GM10266 (cell line): ENCODE results near the gene TEKT5.
"Not testable (repeated sequence)": the region's sequence is repeated elsewhere in the genome, so short reads cannot be mapped to it uniquely, and the experiment has no call there.

Experiments used
- DNase-seq: peaks from one replicate; pipeline ENCODE4 v3.0.0; 2012; ENCODE audit errors: extremely low spot score
- TF ChIP-seq, protein P1 (sequence below): IDR thresholded peaks from 2 replicates; pipeline ENCODE4 v1.5.1; 2012; ENCODE audit warnings: mild to moderate bottlenecking, low read depth; ENCODE audit not compliant: control insufficient read depth, insufficient read depth; ENCODE audit errors: missing control alignments

The TEKT5 gene

DNA sequence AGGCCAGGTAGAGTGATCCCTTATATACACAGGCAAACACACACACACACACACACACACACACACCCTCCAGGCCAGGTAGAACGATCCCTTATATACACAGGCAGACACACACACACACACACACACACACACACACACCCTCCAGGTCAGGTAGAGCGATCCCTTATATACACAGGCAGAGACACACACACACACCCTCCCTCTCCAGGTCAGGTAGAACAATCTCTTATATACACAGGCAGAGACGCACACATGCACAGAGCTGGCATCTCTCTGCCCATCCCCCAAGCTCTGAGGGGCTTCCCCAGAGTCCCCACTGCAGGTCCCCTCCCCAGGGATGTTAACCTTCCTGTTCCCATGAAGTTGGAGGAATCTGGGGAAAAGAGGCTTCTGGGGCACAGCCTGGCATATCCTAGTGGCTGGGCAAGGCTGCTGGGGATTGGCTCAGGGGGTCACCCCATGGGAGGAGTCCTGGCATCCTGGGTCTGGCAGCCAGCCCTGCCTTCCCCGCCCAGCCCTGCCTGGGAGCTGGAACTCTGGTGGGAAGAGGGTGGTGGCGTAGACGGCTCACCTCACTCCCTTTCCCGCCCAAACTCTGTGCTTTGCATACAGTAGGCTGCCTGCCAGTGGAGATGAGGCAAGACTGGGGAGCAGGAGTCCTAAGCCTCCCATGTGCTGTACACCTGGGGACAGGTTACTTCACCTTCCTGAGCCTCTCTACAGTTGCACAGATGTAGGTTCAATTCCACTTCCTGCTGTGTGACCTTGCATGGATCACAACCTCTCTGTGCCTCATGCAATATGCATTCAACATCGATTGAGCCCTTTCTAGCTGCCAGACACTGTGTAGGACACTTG is 41.8 kb downstream of the TEKT5 start:
- TF ChIP-seq, protein P1, sequence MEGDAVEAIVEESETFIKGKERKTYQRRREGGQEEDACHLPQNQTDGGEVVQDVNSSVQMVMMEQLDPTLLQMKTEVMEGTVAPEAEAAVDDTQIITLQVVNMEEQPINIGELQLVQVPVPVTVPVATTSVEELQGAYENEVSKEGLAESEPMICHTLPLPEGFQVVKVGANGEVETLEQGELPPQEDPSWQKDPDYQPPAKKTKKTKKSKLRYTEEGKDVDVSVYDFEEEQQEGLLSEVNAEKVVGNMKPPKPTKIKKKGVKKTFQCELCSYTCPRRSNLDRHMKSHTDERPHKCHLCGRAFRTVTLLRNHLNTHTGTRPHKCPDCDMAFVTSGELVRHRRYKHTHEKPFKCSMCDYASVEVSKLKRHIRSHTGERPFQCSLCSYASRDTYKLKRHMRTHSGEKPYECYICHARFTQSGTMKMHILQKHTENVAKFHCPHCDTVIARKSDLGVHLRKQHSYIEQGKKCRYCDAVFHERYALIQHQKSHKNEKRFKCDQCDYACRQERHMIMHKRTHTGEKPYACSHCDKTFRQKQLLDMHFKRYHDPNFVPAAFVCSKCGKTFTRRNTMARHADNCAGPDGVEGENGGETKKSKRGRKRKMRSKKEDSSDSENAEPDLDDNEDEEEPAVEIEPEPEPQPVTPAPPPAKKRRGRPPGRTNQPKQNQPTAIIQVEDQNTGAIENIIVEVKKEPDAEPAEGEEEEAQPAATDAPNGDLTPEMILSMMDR, result no peak
- no peak for DNase-seq

DNA sequence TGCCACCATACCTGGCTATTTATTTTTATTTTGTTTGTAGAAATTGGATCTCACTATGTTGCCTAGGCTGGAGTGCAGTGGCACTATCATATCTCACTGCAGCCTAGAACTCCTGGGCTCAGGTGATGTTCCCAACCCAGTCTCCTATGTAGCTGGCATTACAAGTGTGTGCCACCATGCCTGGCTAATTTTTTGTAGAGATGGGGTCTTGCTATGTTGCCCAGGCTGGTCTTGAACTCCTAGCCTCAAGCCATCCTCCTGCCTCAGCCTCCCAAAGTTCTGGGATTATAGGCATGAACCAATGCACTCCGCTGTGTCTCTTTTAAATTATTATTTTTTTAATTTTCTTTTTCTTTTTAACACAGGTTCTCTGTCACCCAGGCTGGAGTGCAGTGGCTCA is 45.6 kb downstream of the TEKT5 start:
- DNase-seq, result not testable (repeated sequence)

DNA sequence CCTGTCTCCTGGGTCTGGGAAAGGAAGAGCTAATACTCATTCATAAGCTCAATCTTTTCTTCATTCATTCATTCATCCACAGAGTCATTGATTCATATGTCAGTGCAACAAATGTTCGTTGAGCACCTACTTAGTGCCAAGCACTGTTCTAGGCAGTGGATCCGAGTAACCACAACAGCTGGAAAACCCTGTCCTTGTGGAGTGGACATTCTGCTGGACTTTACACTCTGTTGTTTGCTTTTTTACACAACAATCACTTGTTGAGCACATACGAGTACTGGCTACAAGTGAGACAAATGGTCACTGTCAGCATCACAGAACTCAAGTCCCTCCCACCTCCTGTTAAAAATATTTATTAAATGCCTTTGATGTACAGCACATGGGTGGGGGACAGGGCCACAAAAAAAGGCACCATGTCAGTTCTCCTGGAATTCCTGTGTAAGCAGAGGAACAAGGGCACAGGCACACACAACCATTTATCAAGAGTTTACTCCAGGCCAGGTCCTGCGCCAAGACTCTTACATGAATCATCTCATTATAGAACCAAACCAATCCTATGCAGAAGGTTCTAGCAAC is 46.9 kb downstream of the TEKT5 start:
- TF ChIP-seq, protein P1, result no peak
- no peak for DNase-seq

DNA sequence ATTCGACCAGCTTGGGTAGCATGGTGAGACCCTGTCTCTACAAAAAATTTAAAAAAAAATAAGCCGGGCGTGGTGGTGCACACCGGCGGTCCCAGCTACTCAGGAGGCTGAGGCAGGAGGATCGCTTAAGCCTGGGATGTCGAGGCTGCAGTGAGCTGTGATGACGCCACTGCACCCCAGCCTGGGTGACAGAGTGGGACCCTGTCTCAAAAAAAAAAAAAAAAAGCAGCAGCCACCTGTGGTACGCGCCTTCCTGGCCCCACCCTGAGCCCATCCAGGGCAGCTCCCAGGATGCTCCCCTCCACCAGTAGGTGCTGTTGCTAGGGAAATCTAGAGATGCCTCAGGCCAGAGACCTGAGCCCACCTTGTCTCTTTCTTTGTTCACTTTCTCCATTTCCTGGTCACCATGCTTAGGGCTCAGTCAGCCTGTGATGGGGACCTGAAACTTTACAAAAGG is 47.4 kb downstream of the TEKT5 start:
- TF ChIP-seq, protein P1, result no peak
- no peak for DNase-seq

DNA sequence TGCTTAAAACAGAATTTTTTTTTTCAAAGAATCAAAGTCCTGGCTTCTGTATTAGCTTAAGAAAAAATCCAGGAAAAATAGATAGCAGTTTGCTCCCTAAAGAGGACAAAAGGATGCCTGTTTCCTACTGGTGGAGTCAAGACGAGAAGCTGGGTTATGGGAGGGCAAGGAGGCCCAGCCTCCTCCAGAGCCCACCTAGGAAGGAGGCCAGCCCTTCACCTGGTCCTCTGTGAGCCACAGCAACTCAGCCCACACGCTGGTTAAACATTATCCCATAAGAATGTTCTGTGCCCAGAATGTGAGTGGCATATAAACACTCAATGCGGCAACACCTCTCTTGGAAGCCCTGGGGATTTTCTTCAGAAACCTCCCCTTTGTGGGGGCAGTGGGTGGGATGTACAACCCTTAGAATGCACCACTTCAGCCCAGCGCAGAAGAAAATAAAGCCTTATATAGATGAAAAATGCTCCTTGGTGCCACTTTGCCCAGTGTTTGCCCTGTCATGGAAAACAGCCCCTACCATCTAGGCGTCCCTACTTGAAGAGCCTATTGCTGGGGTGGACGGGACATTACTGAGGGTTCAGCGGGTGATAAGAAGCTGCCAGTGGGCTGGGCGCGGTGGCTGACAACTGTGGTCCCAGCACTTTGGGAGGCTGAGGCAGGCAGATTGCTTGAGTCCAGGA is 48.0 kb downstream of the TEKT5 start:
- TF ChIP-seq, protein P1, result no peak
- DNase-seq, result no peak

DNA sequence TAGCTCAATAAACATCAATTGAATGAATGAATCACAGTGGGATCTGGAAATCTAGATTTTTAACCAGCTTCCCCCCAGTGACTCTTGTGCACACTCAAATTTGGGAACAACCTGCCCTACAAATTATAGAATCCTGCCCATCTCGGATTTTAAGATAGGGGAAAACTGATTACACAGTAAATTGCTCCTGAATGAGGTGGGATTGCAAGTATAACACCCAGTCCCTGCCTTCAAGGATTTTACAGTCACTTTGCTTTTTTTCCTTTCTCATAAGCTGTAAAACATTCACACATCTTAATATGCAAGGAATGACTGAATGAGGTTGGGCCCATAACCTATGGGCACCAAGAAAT is 48.5 kb downstream of the TEKT5 start:
- TF ChIP-seq, protein P1, result no peak

DNA sequence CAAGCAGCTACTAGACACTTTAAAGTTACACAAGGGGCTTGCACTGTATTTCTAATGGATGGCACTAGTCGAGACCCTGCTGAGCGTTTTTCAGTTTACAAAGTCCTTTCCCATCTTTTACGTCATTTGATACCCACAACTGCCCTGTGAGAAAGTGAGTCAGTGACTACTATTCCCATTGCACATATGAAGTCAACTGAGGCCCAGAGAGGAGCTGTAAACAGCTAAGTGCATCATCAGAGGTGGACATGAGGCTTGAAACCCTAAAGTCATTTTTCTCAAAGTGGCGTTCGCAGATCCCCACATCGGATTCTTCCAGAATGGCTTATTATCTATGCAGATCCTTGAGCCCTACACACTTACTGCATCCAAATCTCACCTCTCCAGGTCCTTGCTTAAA is 50.6 kb downstream of the TEKT5 start:
- no peak for DNase-seq
- TF ChIP-seq, protein P1, result no peak

More for the DNA sequence above, 48.5 kb downstream of the TEKT5 start:
- DNase-seq, result no peak
